Activated CD4-positive, alpha-beta T cell treated with anti-CD3 and anti-CD28 coated beads, Interleukin-2, amount 50 U/mL, for 1 hour (primary cell): ENCODE measurements around the gene SMYD2.

ENCODE experiments used
- DNase-seq: peaks from one replicate; pipeline ENCODE4 v3.0.0-alpha.2; 2020

SMYD2 gene

GRCh38 chr1:214303141-214303930 lies 22.4 kb downstream of the SMYD2 start:
- no peak for DNase-seq

DNA sequence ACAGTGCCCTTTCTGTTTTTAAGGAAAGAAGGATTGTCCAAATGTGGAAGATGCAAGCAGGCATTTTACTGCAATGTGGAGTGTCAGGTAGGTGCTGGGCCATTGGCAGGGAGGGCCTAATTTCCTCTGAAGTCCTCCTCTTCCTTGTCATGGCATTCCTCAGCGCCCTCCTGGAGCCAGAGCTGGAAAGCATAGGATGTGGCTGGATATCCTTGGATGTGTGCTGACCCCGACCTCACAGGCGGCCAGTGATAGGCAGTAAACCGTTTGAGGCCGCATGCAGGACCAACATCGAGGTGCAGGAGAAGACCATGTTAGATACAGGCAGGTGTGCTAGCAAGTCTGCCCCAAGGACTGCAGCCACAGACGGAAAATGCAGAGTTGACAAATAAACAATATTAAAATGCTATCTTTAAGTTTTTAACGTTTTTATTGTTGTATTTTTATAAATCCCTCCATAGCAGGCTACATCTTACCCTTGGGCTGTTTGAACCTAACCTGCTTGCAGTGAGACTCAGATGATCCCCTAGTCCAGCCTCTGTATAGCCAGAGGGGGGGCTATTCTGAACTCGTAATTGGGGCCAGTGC lies 24.3 kb downstream of the SMYD2 start:
- DNase-seq = no peak

DNA sequence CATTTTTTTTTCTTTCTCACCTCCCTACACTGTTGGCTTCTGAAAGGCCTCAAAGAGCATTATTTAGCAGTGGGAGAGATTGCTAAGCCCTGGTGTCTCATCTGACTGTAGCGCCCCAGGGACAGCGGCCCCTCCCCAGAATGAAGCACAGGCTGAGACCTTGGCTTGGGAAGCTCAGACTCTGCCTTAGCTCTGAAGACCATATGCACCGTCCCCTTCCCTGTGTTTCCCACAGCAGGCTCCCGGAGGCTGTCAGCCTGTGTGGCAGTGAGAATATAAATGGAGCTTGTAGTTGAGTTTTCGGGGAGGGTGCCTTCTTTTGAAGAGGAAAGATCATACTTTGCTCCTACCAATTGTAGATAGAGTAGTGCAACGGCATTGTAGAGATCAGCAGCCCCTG lies 25.3 kb downstream of the SMYD2 start:
- no peak for DNase-seq

GRCh38 chr1:214310010-214310409 lies 29.1 kb downstream of the SMYD2 start:
- no peak for DNase-seq

DNA sequence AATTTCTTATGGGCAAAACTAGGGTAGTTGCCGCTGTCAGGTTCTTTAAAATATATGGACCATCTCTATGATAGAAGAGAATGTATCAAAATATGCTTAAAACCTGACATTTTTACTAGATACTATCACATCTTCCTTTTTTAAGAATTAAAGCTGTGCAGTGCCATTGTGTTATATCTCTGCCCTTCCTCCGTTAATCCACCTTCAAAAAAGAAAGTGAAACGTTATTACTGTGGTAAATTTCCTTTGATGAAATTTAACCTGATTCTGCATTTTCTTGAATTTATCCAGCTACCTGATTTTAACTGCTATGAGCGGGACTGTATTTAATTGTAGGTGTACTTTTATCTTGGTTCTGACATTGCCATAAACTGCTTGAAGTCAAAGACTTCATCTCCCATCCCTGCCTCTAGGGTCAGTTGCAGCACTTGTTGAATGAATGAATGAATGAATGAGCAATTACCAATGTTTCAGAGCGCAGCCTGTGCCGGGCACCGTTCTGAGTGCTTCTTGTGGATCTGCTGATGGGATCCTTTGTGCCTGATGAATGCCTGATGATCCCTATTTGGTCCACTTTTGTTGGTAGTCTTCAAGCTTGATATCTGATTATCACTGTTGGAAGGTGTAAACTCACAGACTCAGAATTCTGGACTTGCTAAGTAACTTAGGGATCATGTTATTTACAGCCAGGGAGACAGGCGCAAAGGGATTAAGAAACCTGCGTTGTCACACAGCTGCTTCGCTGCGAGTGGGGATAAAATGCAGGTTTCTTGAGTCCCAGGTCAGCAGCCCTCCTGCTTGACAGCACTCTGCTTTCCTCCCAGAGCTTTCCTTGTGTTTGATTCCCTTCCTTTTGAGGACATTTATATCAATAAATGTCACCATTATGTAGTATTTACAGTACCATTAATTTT lies 30.1 kb downstream of the SMYD2 start:
- DNase-seq = no peak

DNA sequence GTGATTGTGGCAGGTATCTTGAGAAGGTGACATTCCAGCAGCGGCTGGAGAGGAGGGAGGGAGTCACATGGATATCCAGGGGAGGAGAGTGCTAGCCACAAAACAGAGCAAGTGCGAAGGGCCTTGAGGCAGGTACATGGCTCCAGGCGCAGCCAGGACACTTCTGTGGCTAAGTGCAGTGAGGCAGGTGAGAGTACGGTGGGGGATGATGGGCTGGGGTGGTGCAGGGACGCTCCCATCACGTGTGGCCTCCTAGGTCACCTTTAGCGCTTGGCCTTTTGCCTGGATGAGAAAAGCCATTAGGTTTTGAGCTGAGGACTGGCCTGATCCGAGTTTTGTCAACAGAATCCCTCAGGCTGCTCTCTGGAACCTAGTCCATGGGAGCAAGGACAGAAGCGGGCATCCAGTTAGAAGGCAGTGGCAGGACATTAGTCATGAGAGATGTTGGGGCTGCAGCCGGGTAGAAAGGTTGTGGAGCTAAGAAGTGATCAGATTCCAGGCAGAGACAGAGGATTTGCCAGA lies 31.6 kb downstream of the SMYD2 start:
- DNase-seq = no peak

DNA sequence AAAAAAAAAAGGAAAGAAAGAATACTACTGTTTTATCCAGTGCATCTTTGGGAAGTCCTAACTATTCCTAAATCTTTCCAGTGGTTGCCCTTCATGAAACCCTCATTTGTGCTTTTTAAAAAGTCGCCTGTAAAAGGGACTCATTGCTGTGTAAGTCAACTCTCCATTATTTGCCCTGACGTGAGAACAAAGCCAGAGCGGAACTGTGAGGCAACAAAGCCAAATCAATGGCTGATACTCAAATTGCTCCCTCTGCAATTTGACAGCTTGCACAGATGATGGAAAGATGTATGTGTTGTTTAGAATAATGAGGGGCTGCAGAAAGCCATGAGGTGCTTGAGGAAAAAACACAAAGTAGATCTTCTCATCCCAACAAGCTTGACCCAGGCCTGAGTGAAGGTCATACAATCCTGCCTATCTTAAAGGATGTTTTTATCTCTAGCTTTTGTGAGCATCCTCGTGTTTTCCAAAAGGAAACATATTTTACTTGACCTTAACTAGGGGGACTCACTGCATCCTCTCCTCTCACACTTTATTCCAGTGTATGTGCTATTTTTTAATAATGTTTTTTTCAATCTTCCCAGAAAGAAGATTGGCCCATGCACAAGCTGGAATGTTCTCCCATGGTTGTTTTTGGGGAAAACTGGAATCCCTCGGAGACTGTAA lies 33.4 kb downstream of the SMYD2 start:
- DNase-seq = no peak

GRCh38 chr1:214316593-214316992 lies 35.6 kb downstream of the SMYD2 start:
- DNase-seq = no peak

DNA sequence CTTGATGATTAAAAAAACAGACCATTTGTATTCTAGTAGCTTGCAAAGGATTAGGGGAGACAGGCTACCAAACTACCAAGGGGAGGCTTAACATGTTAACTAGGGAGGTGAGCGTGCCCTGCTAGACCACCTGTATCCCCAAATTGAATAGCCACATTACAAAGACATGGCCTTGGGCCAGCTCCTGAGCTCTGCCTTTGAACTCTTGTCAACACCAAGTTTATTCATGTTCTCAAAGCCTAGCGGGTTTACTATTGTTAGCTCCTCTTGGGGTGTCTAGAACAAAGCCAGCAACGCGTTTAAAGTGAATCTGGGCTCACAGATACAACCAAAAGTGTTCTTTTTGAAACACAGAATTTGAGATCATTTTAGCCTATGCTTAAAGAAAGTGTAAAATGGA lies 36.3 kb downstream of the SMYD2 start:
- DNase-seq = no peak

DNA sequence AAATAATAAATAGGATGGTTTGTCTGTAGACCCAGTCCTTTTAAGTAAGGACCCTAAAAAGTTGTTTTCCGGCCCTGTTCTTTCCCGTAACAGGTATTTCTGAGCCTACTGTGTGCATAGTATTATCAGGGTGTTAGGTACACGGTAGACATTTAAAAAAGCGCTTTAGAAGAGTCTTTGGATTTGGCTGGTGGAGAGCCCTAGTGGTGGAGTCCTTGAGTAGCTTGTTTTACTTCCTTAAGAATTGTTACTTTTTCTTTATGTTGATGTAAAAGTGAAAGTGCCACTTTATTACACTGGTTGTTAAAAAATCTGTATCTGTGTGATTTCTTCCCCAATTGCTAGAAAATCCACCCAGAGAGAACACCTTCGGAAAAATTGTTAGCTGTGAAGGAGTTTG lies 36.8 kb downstream of the SMYD2 start:
- no peak for DNase-seq

GRCh38 chr1:214318356-214318755 lies 37.4 kb downstream of the SMYD2 start:
- DNase-seq = no peak

DNA sequence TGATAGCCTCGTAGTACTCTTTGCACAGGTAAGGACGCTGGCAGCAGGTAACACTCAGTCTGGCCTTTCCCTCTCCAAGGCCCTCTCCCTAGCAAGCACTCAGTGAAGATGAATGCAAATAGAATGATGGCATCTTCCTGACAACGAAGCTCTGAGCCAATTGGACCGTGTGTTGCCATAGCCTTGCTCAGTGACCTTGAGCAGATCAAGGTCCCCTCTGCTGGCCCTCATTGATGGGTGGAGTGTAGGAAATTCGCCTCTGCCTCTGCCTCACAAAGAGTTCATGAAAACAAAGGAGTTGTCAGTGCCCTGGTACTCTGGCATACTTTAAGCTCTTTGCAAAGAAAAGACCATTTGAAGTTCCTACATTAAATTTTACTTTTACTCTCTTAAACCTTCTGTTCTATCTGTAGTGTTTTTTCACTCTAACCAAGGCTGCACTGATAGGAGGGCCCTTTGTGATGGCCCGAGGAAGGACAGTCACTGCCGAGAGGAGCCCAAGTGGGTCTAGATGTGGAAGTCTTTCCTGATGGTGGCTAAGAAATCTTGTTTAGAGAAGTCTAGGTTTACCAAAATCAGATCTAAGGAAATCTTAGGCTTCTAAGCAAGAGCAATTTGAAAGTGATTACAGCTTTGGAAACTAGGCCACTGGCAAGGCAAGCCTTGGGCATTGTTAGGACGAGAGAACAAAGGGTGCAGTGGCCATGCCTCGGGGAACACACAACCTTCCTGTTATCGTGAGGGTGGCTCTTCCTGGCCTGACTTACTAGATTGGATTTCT lies 38.2 kb downstream of the SMYD2 start:
- DNase-seq = no peak

DNA sequence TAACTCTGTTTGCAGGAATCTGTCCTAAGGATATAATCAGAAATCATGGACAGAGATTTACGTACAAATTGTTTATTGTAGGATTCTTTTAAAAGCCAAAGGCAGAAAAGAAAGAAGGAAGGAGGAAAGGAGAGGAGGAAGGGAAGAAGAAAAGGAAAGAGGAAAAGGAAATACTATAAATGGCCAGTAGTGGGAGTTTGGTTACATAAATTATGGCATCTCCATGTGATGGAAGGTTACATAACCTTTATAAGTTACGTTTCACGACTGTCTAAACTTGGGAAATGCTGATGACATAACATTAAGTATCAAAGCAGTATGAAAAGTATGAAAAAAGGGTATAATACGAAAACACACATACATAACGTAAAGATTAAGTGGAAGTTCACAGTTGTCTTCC lies 39.0 kb downstream of the SMYD2 start:
- DNase-seq = no peak

DNA sequence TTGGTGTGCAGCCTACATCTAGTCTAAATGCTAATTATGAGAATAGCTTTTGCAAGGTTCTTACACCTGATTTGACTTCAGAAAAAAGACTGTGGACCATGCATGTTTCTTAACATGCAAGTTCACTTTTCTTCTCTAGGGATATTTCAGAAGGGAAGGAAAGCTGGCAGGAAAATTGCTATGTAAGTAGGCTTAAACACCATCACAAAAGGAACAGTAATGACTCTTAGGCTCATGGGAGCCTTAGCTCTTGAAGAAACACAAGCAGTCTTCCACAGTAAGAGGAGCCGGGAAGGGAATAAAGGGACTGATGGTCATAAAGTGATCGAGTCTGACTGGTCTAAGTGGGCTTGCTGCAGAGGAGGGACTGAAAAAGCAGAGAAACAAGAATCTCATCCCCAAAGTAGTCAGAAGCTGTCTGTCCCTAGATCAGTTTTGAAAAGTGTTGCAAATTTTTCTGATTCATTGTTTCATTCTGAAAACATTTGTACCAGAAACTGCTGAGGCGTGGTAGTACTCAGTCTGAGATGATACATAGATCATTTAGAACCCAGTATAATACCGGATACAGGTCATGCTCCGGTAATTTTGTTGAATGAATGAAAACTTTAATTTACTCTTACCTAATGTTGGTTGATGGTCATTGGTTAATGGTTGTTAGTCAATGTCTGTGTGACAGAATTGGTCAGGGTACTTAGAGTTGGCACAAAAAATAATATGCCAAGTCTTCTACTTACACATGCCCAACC lies 40.9 kb downstream of the SMYD2 start:
- DNase-seq = no peak

DNA sequence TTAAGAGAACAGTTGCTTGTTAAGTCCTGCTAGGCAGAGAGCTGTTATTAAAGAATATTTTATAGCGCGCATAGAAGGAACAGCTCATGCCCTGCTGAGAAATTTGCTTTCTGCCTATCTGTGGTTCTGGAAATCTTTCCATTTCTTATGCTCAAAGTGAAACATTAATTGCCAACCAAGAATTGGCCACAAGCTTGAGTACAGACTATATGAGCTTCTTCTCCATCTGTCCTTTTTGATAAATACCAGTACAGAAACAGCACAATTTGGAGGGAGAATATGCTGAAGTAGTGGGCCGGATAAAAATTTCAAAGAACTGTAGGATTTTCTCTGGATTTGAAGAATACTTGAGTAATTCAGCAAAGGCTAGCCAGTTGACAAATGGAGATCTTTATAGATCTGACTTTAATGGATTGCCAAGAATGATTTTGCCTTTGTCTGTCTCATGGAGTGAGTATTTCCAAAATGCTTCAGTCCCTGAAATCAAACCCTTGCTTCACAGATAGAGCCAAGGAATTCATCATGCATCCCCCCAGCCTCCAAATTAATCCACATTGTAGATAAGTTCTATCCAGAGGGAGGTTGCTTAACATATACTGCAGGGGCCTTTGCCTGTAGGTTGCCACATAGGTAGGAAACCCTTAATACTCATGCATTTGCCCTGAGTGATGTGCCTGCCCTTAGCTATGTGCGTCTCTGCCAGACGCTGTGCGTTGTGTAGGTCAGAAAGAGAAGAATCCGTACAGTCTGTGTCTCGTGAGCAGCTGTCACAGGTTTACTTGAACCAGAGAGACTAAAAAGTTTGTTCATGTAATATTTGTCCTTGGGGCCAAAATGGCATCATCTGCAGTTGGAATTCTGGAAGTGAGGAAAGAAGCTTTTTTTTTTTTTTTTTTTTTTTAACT lies 44.2 kb downstream of the SMYD2 start:
- no peak for DNase-seq

GRCh38 chr1:214326406-214326805 lies 45.4 kb downstream of the SMYD2 start:
- DNase-seq = no peak

DNA sequence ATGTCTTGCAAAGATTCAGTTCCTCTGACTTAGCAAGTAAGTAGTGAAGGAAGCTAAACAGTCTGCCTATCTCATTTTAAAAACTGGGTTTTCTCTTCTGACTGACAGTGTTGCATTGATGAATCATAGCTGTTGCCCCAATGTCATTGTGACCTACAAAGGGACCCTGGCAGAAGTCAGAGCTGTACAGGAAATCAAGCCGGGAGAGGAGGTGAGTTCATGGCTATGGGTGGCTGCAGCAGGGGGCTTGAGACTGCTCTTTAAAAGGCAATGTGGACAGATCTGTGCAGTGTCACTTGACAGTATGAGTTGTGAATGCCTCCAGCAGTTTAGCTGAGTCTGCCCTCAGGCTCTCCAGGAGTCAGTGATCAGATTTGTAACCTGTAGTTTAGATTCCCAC lies 46.6 kb downstream of the SMYD2 start:
- DNase-seq = no peak

- peak; percentile 77 for DNase-seq
Measured at GRCh38 chr1:214328770-214329469, 48.0 kb downstream of the SMYD2 start.

- no peak for DNase-seq
Measured at GRCh38 chr1:214329470-214330220, 48.7 kb downstream of the SMYD2 start.
